ENCODE measurements around the gene RGS4. TPM values are rescaled to one million over a fixed set of nuclear protein-coding genes. Genes with fewer than 3 reads are reported as not detected.

RGS4 gene
- total and polyA plus RNA-seq, 2 experiments from 2014 or later: 0.32 to 0.38 TPM

DNA sequence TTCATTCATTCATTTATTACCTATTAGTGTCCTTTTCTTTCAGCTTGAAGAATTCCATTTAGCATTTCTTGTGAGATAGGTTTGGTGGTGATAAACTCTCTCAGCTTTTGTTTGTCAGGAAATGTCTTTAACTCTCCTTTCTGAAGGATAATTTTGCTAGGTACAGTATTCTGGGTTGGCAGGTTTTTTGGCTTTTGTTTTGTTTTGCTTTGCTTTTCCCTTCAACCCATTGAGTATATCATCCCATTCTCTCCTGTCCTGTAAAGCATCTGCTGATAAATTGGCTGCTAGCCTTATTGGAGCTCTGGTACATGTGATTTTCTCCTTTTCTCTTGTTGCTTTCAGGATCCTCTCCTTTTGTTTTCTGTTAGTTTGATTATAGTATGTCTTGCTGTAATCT, 47.0 kb upstream of the RGS4 start (continued):
- TF ChIP-seq, protein P1, sequence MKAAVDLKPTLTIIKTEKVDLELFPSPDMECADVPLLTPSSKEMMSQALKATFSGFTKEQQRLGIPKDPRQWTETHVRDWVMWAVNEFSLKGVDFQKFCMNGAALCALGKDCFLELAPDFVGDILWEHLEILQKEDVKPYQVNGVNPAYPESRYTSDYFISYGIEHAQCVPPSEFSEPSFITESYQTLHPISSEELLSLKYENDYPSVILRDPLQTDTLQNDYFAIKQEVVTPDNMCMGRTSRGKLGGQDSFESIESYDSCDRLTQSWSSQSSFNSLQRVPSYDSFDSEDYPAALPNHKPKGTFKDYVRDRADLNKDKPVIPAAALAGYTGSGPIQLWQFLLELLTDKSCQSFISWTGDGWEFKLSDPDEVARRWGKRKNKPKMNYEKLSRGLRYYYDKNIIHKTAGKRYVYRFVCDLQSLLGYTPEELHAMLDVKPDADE (IDR thresholded peaks at IDR 0.05): no peak
- TF ChIP-seq EZH2 (IDR thresholded peaks at IDR 0.05; ENCODE audit: low read depth, unreplicated experiment) (no peak), CREB1 (CRISPR knock-in tag; IDR thresholded peaks at IDR 0.05; ENCODE audit: low read depth) (no peak), EZH2phosphoT487 (IDR thresholded peaks at IDR 0.05; ENCODE audit: unreplicated experiment) (no peak), NANOG (IDR thresholded peaks at IDR 0.05; ENCODE audit: borderline replicate concordance) (no peak)

DNA sequence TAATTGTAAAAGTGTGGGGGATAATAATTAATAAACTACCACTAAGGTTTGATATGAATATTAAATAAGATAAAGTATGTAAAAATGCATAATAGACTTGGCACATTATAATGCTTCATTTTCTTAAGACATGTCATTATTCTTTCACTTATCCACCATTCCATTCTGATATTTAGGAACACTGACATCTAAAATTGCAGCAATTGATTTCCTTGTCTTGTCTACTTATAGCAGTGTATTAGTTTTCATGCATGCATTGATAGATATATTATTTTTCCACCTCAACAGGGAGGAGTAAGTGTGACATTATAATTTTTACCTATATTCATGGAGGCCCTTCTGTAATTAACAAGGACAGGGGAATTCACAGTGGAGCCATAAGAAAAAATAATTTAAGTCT, 41.6 kb upstream of the RGS4 start:
- H3K4me3 ChIP-seq: no peak overlapping the region
- H3K27me3 Mint-ChIP-seq (ENCODE audit: insufficient read depth, low read depth, poor library complexity): peaks cover 1% of the 10 kb centered on the region
- no peak for ATAC-seq
- TF ChIP-seq STAT1 (IDR thresholded peaks at IDR 0.05; ENCODE audit: unreplicated experiment) (no peak), EZH2phosphoT487 (IDR thresholded peaks at IDR 0.05; ENCODE audit: unreplicated experiment) (no peak), JUNB (IDR thresholded peaks at IDR 0.05; ENCODE audit: unreplicated experiment) (no peak), ZNF331 (CRISPR knock-in tag; IDR thresholded peaks at IDR 0.05; ENCODE audit: low read depth) (no peak), CREB1 (CRISPR knock-in tag; IDR thresholded peaks at IDR 0.05; ENCODE audit: low read depth) (no peak), POLR2AphosphoS5 (IDR thresholded peaks at IDR 0.05; ENCODE audit: low read depth) (no peak), ZNF114 (CRISPR knock-in tag; IDR thresholded peaks at IDR 0.05) (no peak), NANOG (IDR thresholded peaks at IDR 0.05; ENCODE audit: borderline replicate concordance) (no peak), EZH2 (IDR thresholded peaks at IDR 0.05; ENCODE audit: low read depth, unreplicated experiment) (no peak)
- TF ChIP-seq, protein P2, sequence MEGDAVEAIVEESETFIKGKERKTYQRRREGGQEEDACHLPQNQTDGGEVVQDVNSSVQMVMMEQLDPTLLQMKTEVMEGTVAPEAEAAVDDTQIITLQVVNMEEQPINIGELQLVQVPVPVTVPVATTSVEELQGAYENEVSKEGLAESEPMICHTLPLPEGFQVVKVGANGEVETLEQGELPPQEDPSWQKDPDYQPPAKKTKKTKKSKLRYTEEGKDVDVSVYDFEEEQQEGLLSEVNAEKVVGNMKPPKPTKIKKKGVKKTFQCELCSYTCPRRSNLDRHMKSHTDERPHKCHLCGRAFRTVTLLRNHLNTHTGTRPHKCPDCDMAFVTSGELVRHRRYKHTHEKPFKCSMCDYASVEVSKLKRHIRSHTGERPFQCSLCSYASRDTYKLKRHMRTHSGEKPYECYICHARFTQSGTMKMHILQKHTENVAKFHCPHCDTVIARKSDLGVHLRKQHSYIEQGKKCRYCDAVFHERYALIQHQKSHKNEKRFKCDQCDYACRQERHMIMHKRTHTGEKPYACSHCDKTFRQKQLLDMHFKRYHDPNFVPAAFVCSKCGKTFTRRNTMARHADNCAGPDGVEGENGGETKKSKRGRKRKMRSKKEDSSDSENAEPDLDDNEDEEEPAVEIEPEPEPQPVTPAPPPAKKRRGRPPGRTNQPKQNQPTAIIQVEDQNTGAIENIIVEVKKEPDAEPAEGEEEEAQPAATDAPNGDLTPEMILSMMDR (conservative IDR thresholded peaks at IDR 0.05; ENCODE audit: low read depth in 2 of 2): no peak
- TF ChIP-seq, protein P1 (IDR thresholded peaks at IDR 0.05): no peak
- TF ChIP-seq, protein P3, sequence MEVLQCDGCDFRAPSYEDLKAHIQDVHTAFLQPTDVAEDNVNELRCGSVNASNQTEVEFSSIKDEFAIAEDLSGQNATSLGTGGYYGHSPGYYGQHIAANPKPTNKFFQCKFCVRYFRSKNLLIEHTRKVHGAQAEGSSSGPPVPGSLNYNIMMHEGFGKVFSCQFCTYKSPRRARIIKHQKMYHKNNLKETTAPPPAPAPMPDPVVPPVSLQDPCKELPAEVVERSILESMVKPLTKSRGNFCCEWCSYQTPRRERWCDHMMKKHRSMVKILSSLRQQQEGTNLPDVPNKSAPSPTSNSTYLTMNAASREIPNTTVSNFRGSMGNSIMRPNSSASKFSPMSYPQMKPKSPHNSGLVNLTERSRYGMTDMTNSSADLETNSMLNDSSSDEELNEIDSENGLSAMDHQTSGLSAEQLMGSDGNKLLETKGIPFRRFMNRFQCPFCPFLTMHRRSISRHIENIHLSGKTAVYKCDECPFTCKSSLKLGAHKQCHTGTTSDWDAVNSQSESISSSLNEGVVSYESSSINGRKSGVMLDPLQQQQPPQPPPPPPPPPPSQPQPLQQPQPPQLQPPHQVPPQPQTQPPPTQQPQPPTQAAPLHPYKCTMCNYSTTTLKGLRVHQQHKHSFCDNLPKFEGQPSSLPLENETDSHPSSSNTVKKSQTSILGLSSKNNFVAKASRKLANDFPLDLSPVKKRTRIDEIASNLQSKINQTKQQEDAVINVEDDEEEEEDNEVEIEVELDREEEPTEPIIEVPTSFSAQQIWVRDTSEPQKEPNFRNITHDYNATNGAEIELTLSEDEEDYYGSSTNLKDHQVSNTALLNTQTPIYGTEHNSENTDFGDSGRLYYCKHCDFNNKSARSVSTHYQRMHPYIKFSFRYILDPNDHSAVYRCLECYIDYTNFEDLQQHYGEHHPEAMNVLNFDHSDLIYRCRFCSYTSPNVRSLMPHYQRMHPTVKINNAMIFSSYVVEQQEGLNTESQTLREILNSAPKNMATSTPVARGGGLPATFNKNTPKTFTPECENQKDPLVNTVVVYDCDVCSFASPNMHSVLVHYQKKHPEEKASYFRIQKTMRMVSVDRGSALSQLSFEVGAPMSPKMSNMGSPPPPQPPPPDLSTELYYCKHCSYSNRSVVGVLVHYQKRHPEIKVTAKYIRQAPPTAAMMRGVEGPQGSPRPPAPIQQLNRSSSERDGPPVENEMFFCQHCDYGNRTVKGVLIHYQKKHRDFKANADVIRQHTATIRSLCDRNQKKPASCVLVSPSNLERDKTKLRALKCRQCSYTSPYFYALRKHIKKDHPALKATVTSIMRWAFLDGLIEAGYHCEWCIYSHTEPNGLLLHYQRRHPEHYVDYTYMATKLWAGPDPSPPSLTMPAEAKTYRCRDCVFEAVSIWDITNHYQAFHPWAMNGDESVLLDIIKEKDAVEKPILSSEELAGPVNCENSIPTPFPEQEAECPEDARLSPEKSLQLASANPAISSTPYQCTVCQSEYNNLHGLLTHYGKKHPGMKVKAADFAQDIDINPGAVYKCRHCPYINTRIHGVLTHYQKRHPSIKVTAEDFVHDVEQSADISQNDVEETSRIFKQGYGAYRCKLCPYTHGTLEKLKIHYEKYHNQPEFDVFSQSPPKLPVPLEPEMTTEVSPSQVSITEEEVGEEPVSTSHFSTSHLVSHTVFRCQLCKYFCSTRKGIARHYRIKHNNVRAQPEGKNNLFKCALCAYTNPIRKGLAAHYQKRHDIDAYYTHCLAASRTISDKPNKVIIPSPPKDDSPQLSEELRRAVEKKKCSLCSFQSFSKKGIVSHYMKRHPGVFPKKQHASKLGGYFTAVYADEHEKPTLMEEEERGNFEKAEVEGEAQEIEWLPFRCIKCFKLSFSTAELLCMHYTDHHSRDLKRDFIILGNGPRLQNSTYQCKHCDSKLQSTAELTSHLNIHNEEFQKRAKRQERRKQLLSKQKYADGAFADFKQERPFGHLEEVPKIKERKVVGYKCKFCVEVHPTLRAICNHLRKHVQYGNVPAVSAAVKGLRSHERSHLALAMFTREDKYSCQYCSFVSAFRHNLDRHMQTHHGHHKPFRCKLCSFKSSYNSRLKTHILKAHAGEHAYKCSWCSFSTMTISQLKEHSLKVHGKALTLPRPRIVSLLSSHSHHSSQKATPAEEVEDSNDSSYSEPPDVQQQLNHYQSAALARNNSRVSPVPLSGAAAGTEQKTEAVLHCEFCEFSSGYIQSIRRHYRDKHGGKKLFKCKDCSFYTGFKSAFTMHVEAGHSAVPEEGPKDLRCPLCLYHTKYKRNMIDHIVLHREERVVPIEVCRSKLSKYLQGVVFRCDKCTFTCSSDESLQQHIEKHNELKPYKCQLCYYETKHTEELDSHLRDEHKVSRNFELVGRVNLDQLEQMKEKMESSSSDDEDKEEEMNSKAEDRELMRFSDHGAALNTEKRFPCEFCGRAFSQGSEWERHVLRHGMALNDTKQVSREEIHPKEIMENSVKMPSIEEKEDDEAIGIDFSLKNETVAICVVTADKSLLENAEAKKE (CRISPR knock-in tag; IDR thresholded peaks at IDR 0.05): no peak

More for the DNA sequence above, 41.6 kb upstream of the RGS4 start:
- H3K4me1 ChIP-seq (ENCODE audit: insufficient read depth): peaks cover 4% of the 10 kb centered on the region; the same call in 1 of the 2 replicates
- no peaks in the 10 kb centered on the region for H3K27me3 ChIP-seq (ENCODE audit: insufficient read depth)
- Mint-ChIP-seq H3K36me3 (ENCODE audit: low read depth) (no peaks in the 10 kb centered on the region), H3K4me3 (no peak overlapping the region), H3K27ac (no peak overlapping the region), H3K4me1 (peaks cover 7% of the 10 kb centered on the region; the same call in 2 of the 3 replicates), H3K9me3 (peaks cover 5% of the 10 kb centered on the region; the same call in 1 of the 3 replicates)
- H3F3A ChIP-seq (replicated peaks; ENCODE audit: low read depth): no peaks in the 10 kb centered on the region
- no peaks in the 10 kb centered on the region for H3K79me2 ChIP-seq (replicated peaks; ENCODE audit: insufficient read depth)
- H3K27ac ChIP-seq (ENCODE audit: low read depth): no peak overlapping the region
- H3K9me2 ChIP-seq (ENCODE audit: insufficient read depth): no peaks in the 10 kb centered on the region
- no peak overlapping the region for H3K4me2 ChIP-seq
- H3K36me3 ChIP-seq (ENCODE audit: insufficient read depth): no peaks in the 10 kb centered on the region
- no peak for DNase-seq (ENCODE audit: low spot score)
- no peaks in the 10 kb centered on the region for H4K20me1 ChIP-seq (replicated peaks; ENCODE audit: insufficient read depth)
- H2AFZ ChIP-seq: 0 out of 2 replicates have a peak overlapping the region, but pooled peaks have one; percentile 72

Data from GM23338 (cell line).